HG02938 (cell line): Measurements from ENCODE around the gene NUP210L.

ENCODE experiments used
- ATAC-seq: cut with Tn5 transposase; IDR thresholded peaks from one replicate; pipeline ENCODE4 v1.9.1; 2021; ENCODE audit warnings: mild to moderate bottlenecking, moderate library complexity; ENCODE audit not compliant: unreplicated experiment

NUP210L gene

GRCh38 chr1:154154534-154155191, at the start of gene NUP210L:
TSS of gene NUP210L (minus strand) at chr1:154155073.
- ATAC-seq = no peak

DNA sequence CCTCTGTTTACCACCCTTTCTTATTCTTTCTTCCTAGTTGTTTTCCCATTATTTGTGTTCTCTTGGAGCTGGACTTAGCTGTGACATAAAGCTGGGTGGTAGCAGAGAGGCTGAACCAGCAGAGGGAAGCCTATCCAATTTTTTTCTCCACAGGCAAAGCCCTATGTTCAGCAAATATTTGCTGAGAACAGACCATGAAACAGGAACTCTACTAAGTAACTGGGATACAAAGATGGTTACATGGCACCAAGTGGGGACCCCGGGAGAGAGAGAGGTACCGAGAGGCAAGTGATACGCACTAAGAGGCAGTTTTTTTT, 44.6 kb upstream of the NUP210L start:
- no peak for ATAC-seq

DNA sequence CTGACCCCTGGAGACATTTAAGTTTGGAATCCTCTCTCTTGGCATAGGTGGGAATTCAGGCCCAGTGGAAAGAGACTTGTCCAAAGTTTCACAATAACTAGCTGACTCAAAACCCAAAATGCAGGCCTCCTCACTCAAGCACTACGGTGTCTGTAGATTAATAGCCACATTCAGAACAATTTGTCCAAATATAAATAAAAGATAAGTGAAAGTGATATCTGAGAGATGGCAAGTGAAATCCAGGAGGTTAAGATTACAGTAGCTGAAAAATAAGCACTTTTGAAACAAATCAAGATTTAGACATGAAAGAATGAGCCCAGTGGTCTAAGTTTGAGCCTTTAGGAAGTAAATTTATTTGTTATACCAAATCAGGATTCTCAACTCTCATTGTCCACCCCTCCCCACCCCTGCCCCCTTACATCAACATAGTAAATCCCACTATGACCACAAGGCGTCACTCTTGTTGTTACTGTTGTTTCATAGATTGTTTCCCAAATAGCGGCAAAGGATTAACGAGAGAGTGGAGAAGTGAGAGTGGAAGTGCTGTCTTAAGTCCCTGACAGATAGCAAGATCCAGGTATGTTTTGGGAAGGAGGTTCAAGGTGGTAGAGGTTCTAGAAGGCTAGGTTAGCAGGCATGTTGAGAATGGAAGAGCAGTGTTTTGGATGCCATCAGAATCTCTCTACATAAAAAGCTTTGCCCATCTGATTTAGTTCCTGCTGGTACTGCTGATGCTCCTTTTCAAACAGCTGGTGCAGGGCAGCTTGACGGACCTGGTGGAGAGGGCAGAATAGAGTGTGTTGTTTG, 44.1 kb upstream of the NUP210L start:
- no peak for ATAC-seq

GRCh38 chr1:154193821-154194220, 38.9 kb upstream of the NUP210L start:
- no peak for ATAC-seq

- ATAC-seq = no peak
These were observed 37.6 kb upstream of the NUP210L start for GRCh38 chr1:154192476-154192875.

DNA sequence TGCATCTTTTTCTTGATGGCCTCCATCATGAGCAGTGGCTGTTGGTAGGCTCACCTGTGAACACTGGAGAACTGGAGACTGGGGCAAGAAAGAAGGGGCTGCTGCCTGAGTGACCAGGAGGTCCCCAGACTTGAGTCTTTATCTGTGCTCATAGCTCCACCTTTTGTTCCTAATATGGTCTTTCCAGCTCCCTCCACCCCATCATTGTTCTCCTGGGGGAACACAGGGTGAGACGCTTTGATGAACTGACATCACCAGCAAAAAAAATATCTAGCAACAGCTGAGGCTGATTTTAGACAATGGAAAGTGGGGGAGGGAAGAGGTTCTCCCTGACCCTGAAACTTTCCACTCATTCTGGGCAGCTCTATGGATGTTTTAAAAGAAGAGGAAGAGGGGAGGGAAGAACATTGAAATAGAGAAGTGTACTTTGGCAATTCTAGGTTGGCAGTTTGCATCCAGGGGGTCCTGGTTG, 37.2 kb upstream of the NUP210L start, which contains the start of gene TPM3:
TSS of gene TPM3 (minus strand) at position 111 of the 472 bp plus-strand sequence. CDS start at position 29, 82 bp downstream.
- no peak for ATAC-seq

DNA sequence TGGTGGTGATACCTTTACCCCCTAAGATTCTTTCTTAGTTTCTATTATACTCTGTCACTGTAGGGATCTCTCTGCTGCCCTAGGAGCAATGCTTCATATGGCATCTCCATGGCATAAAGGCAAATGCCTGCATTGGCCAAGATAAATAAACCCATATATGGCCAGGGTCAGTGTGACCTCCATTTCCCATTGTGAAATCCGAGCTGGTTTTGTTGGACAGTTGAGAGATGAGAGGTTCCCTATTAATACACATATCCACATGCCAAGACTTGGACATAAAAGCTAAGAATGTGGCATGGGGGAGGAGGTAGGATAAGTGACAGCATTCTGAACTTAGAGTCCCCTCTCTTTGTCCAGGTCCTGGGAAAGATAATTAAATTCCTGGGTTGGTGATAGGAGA, 35.7 kb upstream of the NUP210L start:
- no peak for ATAC-seq

- ATAC-seq = no peak
These were observed 32.1 kb upstream of the NUP210L start for GRCh38 chr1:154186852-154187501.

- ATAC-seq = no peak
These were observed 31.3 kb upstream of the NUP210L start for GRCh38 chr1:154186177-154186576.

DNA sequence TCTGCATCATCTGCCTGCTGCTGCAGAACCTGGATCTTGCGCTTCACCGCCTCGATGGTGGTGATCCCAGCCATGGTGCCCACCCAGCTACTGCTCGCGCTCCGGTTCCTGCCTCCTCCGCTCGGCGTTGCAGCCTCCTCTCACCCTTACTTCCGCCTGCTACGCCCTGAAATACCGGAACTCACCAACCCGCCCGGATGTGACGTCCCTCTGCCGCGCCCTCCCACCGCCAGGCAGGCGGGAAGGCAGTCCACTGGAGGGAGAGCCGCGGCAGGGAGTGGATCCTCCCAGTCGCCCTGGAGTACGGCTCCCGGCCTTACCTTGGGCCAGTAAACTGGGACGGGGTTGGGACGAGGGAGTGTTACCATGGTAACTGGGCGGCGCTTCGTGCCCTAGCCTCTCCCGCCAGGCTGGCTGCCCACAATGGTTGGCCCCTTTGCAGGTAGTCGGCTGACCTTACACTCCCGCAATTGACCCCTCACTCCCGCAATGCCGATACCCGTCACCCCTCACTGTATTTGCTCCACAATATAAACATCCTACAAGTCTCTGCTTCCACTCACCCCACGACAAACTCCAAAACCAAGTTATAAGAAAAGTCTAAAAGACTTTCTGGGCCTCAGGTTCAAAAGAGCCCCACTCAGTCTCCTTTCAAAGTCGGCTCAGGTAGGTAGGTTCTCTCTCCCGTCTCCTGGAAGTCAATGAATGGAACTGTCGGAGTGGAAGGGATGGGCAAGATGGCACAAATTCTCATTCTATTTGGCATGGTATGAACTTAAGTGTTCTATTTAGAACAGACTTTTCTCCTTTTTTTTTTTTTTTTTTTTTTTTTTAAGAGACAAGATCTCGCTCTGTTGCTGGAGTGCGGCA, 28.4 kb upstream of the NUP210L start:
- peak; percentile 67 for ATAC-seq

GRCh38 chr1:154182344-154183045, 27.6 kb upstream of the NUP210L start:
- peak; percentile 21 for ATAC-seq

GRCh38 chr1:154181944-154182343, 27.1 kb upstream of the NUP210L start:
- ATAC-seq = peak; percentile 42

- ATAC-seq = no peak
These were observed 25.2 kb upstream of the NUP210L start for GRCh38 chr1:154179946-154180687.

- no peak for ATAC-seq
These were observed 24.3 kb upstream of the NUP210L start for GRCh38 chr1:154178911-154179811.

DNA sequence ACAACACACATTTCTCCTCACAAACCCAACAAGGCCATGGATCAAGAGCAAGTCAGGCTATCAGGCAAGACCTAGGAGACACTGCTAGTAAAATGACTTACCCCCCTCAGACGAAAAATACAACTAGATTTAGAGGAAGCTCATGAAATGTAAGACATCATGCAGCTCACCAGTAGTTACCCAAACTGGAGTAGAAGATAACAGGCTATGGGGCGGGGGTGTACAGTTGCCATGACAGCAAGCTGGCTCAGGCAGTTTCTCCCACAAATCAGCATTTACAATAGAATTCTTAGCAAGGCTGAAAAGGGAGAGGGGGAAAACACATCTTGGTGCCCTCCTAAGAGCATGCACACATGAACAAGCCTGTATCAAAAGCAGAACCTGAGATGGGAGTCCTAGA, 23.1 kb upstream of the NUP210L start:
- ATAC-seq = no peak

- no peak for ATAC-seq
These were observed 21.5 kb upstream of the NUP210L start for GRCh38 chr1:154176337-154176736.

- ATAC-seq = no peak
These were observed 19.8 kb upstream of the NUP210L start for GRCh38 chr1:154174654-154175053.

DNA sequence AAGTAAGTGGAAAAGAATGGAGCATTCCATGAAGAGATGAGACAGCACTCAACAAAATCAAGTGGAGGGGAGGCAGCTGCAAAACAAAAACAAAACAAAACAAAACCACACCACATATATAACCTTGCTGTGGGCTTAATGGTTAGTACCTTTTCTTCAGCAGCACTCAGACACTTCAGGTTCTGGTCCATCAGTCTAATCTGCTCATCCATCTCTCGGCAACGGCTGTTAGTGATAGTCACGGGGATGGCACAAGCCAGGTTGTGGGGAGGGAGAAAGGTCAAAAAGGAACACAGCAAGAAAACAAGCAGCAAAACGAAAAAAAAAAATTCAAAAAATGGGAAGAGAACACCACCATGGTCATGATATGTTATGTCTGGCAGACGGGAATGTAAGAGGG, 17.0 kb upstream of the NUP210L start:
- ATAC-seq = no peak

- ATAC-seq = no peak
These were observed 16.3 kb upstream of the NUP210L start for GRCh38 chr1:154171223-154171583.
